Pancreas (tissue), 10 donors: ENCODE measurements around the gene CLSTN1. TPM values are rescaled to one million over a fixed set of nuclear protein-coding genes. Genes with fewer than 3 reads are reported as not detected.
"Not testable (repeated sequence)": the region's sequence is repeated elsewhere in the genome, so short reads cannot be mapped to it uniquely, and the experiment has no call there.

Experiments used
- ATAC-seq, 4 donors: fragments of 200-7000 bp; cut with Tn5 transposase; one replicate each; pipeline versions ENCODE4 v1.8.0 to v1.9.1; 2020; ENCODE audit warnings: mild to moderate bottlenecking in 4 of 4, moderate library complexity in 4 of 4
- DNase-seq, 6 donors: peaks; one replicate each; pipeline ENCODE4 v3.0.0-alpha.2; 2020
- FAIRE-seq: peaks from 2 replicates; lab custom pipeline; 2012; peaks lifted over from hg19 to GRCh38; lab: Jason Lieb, UNC
- H3K27ac ChIP-seq, 4 donors: fragments of 200-600 bp; sonication (generic); 1 replicate in 3 of 4; 2 replicates in 1 of 4; pipeline versions ENCODE4 v1.5.0 to v1.8.0; 2020
- H3K27me3 ChIP-seq, 4 donors: fragments of 200-600 bp; one replicate each; pipeline ENCODE4 v1.8.0; 2021
- H3K36me3 ChIP-seq, 3 donors: fragments of 200-600 bp; sonication (generic) in 1 of 3; one replicate each; pipeline versions ENCODE4 v1.5.0 to v1.8.0; 2020 to 2021
- H3K4me1 ChIP-seq, 3 donors: fragments of 200-600 bp; one replicate each; pipeline ENCODE4 v1.8.0; 2021
- H3K4me3 ChIP-seq, 4 donors: fragments of 200-600 bp; sonication (generic) in 2 of 4; one replicate each; pipeline versions ENCODE4 v1.5.0 to v1.8.0; 2020 to 2021
- H3K9me3 ChIP-seq, 4 donors: fragments of 200-600 bp; one replicate each; pipeline ENCODE4 v1.8.0; 2021
- WGBS, 2 donors: extraction: QIAGEN DNeasy Blood & Tissue Kit; methylation state at CpG; one replicate each; pipeline ENCODE4 v1.1.7; 2013; 5-methylcytosine and 5-hydroxymethylcytosine counted together
- intact Hi-C, 3 donors: fragments of 100-400 bp; cut with DNase I; formaldehyde crosslinking; loops; one replicate each; pipeline versions ENCODE4 v1.11.1 to v1.14.2; 2022
- polyA plus RNA-seq, 2 donors: library from polyadenylated mRNA; stranded (reverse); fragments of 200-250 nt; gene quantifications; one replicate each; pipeline ENCODE4 v1.2.3, GENCODE V29; 2013
- total RNA-seq, 6 donors: library from RNA; stranded (reverse); fragmentation: NEBNext Ultra II Directional in 4 of 6; extraction: Animal tissue kit (Norgen Biotek cat#: 25700) in 4 of 6; gene quantifications; one replicate each; pipeline versions ENCODE4 v1.2.1 to v1.2.4, GENCODE V29; 2021 to 2023
- TF ChIP-seq, protein P1 (sequence below), 4 donors: fragments of 200-600 bp; sonication (generic) in 3 of 4; IDR thresholded peaks; one replicate each; pipeline versions ENCODE4 v1.5.0 to v1.8.0; 2021; ENCODE audit warnings: antibody characterized with exemption in 4 of 4
- donor health status: healthy with polysubstance abuse.
- donor health status: DM: no; HTN: no; CAD: no; lungs with moderate emphysema.
- donor health status: DM: no; HTN: no; CAD: no.
- donor health status: control.
- donor health status: control.
- donor health status: Bipolar disorder and iron deficiency.
- donor health status: DM: yes; HTN: yes; CAD: no.
- donor health status: DM: no; HTN: no; CAD: no.
- donor health status: DM: no; HTN: no; CAD: no.
- donor health status: DM: yes; HTN: yes; CAD: no.

CLSTN1 gene
- total and polyA plus RNA-seq, 8 donors = 44.2 to 73.5 (median 61.8) TPM

DNA sequence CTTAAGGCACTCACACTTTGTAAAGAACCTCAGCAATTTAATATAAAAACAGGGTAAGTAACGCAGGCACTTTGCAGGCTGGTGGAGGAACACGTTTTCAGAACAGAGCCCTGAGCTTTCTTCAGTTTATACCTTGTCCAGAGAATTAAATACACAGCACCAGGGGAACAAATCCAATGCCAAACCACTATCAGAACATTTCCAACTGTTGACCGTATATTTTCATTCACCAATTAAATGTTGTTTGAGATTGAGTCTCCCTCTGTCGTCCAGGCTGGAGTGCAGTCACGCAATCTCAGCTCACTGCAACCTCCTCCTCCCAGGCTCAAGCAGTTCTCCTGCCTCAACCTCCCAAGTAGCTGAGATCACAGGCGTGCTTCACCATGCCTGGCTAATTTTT, 29.7 kb downstream of the CLSTN1 start:
- H3K4me3 ChIP-seq = no peak overlapping the region
- no peaks in the 10 kb centered on the region for H3K36me3 ChIP-seq
- FAIRE-seq (no peak), ATAC-seq (no peak), DNase-seq (no peak)
- H3K9me3 ChIP-seq = no peaks in the 10 kb centered on the region
- intact Hi-C loops = no loop called here
- no peaks in the 10 kb centered on the region for H3K27me3 ChIP-seq
- H3K4me1 ChIP-seq = peaks cover 6 to 27% (median 13%) of the 10 kb centered on the region in 3 donors
- no peak overlapping the region for H3K27ac ChIP-seq
- TF ChIP-seq, protein P1, sequence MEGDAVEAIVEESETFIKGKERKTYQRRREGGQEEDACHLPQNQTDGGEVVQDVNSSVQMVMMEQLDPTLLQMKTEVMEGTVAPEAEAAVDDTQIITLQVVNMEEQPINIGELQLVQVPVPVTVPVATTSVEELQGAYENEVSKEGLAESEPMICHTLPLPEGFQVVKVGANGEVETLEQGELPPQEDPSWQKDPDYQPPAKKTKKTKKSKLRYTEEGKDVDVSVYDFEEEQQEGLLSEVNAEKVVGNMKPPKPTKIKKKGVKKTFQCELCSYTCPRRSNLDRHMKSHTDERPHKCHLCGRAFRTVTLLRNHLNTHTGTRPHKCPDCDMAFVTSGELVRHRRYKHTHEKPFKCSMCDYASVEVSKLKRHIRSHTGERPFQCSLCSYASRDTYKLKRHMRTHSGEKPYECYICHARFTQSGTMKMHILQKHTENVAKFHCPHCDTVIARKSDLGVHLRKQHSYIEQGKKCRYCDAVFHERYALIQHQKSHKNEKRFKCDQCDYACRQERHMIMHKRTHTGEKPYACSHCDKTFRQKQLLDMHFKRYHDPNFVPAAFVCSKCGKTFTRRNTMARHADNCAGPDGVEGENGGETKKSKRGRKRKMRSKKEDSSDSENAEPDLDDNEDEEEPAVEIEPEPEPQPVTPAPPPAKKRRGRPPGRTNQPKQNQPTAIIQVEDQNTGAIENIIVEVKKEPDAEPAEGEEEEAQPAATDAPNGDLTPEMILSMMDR (IDR thresholded peaks at IDR 0.05) = no peak
- WGBS, 2 donors = 68 to 70% methylated on average over 6 of the region's 6 CpGs

DNA sequence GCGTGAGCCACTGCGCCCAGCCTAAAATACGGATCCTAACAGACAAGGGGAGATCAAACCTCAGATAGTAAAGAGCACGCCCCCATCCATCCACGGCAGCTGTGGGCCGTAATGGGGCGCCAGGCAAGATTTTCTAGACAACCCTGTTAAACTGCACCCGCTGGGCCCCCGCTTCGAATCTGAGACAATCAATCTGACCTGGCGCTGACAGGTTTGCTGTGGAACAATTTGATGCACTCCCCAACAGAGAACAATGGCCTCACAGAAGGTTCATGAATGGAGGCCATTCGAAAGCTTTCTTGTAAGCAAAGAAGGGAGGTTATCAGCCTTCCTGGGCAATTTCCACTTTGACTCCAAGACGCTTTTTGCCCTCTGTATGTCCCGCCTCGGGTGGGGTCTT, 30.5 kb downstream of the CLSTN1 start:
- Histone ChIP-seq H3K36me3 (no peaks in the 10 kb centered on the region), H3K27me3 (no peaks in the 10 kb centered on the region), H3K9me3 (no peaks in the 10 kb centered on the region), H3K4me3 (no peak overlapping the region), H3K4me1 (peaks cover 6 to 20% (median 8%) of the 10 kb centered on the region in 3 donors), H3K27ac (no peak overlapping the region)
- TF ChIP-seq, protein P1 (IDR thresholded peaks at IDR 0.05) = no peak
- DNase-seq (peak in 1 of 6 donors; percentile 28), ATAC-seq (no peak), FAIRE-seq (no peak)
- intact Hi-C loops = no loop called here
- 78 to 80% methylated on average over 15 of the region's 15 CpGs for WGBS, 2 donors

DNA sequence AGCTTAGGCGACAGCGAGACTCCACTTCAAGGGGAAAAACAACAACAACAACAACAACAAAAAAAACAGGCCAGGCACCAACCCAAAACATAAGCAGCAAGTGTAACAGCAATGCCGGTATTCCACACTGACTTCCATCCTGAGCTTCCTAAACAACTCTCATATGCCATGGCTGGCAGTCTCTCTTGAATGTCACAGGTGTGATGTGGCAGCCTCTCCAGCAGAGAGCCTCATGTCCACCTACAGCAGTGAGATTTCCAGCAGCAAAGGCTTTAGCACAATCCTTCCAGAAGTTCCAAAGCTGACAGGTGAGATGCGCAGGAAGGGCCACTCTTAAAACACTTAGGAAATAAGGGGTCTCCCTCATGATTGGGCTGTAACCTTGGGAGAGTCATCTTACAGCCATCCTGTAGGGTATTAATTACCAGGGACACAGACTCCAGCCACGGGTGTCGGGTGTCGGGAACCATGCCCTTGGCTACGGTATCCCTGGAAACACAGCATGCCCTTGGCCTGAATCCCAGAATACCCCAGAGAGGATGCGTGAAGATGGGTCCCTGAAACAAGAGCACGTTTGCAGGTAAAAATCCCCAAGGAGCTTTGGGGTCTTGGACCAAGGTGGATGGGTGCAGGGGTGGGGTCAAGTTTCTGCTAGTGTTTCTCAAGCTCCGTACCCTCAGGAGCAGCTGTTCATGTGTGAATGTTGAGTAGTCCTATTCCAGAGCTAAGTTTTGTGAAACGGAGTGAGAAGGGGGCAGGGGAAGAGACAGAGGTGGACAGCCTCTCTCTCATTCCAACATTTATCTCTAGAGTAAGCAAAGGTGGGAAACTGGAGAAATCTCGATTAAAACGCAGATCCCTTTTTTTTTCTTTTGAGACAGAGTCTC, 31.4 kb downstream of the CLSTN1 start:
- DNase-seq = peak in 3 of 6 donors; percentile 30 to 48 (median 34)
- Histone ChIP-seq H3K36me3 (no peaks in the 10 kb centered on the region), H3K4me3 (no peak overlapping the region), H3K9me3 (no peaks in the 10 kb centered on the region), H3K4me1 (peaks cover 6 to 16% (median 8%) of the 10 kb centered on the region in 3 donors), H3K27ac (no peak overlapping the region), H3K27me3 (no peaks in the 10 kb centered on the region)
- intact Hi-C loops = no loop called here
- ATAC-seq = peak; percentile 70 to 86 (median 83)
- WGBS, 2 donors = 32 to 39% methylated on average over 14 of the region's 14 CpGs
- FAIRE-seq = no peak
- TF ChIP-seq, protein P1 (IDR thresholded peaks at IDR 0.05) = peak in 1 of 4 donors; percentile 14

DNA sequence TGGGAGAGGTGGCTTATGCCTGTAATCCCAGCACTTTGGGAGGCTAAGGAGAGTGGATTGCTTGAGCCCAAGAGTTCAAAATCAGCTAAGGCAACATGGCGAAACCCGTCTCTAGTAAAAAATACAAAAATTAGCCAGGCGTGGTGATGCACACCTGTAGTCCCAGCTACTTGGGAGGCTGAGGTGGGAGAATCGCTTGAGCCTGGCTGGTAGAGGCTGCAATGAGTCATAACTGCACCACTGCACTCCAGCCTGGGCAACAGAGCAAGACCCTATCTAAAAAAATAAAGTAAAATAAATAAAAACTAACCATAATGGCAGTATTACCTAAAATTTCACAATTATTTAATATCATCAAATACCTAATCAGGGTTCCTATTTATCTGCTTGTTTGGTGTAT, 34.1 kb downstream of the CLSTN1 start:
- DNase-seq = peak in 1 of 6 donors; percentile 2
- not testable (repeated sequence) for H3K36me3 ChIP-seq, FAIRE-seq, H3K4me3 ChIP-seq, H3K9me3 ChIP-seq, ATAC-seq, H3K4me1 ChIP-seq, H3K27me3 ChIP-seq, H3K27ac ChIP-seq
- WGBS, 2 donors = 96 to 97% methylated on average over 4 of the region's 4 CpGs
- intact Hi-C loops = loop anchor here in 2 of 3 donors (5.0 kb wide), 1 partner anchor 78 kb away; no protein-coding TSS in a partner anchor

DNA sequence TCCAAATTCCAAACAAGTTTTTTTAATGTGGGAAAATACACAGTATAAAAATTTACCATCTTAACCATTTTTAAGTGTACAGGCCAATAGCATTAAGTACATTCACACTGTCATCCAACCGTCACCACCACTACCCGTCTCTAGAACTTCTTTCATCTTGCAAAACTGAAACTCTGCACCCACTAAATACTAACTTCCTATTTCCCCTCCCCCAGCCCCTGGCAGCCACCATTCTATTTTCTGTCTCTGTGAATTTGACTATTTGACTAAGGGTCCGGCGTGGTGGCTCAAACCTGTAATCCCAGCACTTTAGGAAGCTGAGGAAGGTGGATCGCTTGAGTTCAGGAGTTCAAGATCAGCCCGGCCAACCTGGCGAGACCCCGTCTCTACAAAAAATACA, 36.1 kb downstream of the CLSTN1 start:
- 91 to 97% methylated on average over 8 of the region's 8 CpGs for WGBS, 2 donors
- H3K36me3 ChIP-seq = no peaks in the 10 kb centered on the region
- intact Hi-C loops = loop anchor here in 2 of 3 donors (5.0 kb wide), 1 partner anchor 80 kb away; no protein-coding TSS in a partner anchor
- no peaks in the 10 kb centered on the region for H3K27me3 ChIP-seq
- TF ChIP-seq, protein P1 (IDR thresholded peaks at IDR 0.05) = no peak
- H3K27ac ChIP-seq = no peak overlapping the region
- ATAC-seq (no peak), DNase-seq (no peak), FAIRE-seq (no peak)
- peaks cover 0 to 6% (median 0%) of the 10 kb centered on the region in 3 donors for H3K4me1 ChIP-seq
- no peak overlapping the region for H3K4me3 ChIP-seq
- H3K9me3 ChIP-seq = no peaks in the 10 kb centered on the region
